Umbilical cord (tissue), 2 donors: ENCODE measurements around the gene GRHL1. TPM values are rescaled to one million over a fixed set of nuclear protein-coding genes. Genes with fewer than 3 reads are reported as not detected.

ENCODE experiments used
- DNase-seq: peaks from one replicate; pipeline ENCODE4 v3.0.0-alpha.2; 2015; ENCODE audit warnings: low spot score
- total RNA-seq: library from RNA; depleted of rRNA; stranded (reverse); fragments of >200 nt; gene quantifications from one replicate; pipeline ENCODE4 v1.2.3, GENCODE V29; 2014; ENCODE audit warnings: low replicate concordance; ENCODE audit not compliant: insufficient read depth

The GRHL1 gene
- total RNA-seq, 1 donor from 2014 or later, result 13.2 TPM

GRCh38 chr2:10041711-10042110, 90.2 kb downstream of the GRHL1 start:
- DNase-seq, result no peak

- peak; percentile 88 for DNase-seq
Measured at GRCh38 chr2:10042301-10043161, 91.0 kb downstream of the GRHL1 start.

GRCh38 chr2:10043256-10043905, 91.9 kb downstream of the GRHL1 start, which contains the start of gene KLF11:
TSS of gene KLF11 (plus strand) at chr2:10043550. CDS start at chr2:10043717, 167 bp downstream.
- peak; percentile 96 for DNase-seq

- peak; percentile 96 for DNase-seq
Measured at GRCh38 chr2:10043906-10044601, 92.6 kb downstream of the GRHL1 start.

- DNase-seq, result no peak
Measured at GRCh38 chr2:10045561-10046355, 94.3 kb downstream of the GRHL1 start.

GRCh38 chr2:10046931-10047330, 95.4 kb downstream of the GRHL1 start:
- DNase-seq, result no peak

GRCh38 chr2:10047616-10048500, 96.4 kb downstream of the GRHL1 start:
- no peak for DNase-seq

GRCh38 chr2:10048501-10049171, 97.1 kb downstream of the GRHL1 start:
- peak; percentile 58 for DNase-seq

Other genes starting within 250 kb of the GRHL1 start
- gene TAF1B, start 108.2 kb upstream of the GRHL1 start, total RNA-seq, result 44.3 TPM
- 11.8 TPM for gene KLF11, start 91.9 kb downstream of the GRHL1 start, total RNA-seq
- gene CYS1, start 128.7 kb downstream of the GRHL1 start, total RNA-seq, result 13.2 TPM
- gene RRM2, start 171.0 kb downstream of the GRHL1 start, total RNA-seq, result 4.3 TPM